NCI-H345 (cell line): ENCODE results near the gene RSL1D1.

Experiments used
- DNase-seq: peaks from one replicate; lab custom pipeline; 2025; lab: John Stamatoyannopoulos, UW

The RSL1D1 gene

DNA sequence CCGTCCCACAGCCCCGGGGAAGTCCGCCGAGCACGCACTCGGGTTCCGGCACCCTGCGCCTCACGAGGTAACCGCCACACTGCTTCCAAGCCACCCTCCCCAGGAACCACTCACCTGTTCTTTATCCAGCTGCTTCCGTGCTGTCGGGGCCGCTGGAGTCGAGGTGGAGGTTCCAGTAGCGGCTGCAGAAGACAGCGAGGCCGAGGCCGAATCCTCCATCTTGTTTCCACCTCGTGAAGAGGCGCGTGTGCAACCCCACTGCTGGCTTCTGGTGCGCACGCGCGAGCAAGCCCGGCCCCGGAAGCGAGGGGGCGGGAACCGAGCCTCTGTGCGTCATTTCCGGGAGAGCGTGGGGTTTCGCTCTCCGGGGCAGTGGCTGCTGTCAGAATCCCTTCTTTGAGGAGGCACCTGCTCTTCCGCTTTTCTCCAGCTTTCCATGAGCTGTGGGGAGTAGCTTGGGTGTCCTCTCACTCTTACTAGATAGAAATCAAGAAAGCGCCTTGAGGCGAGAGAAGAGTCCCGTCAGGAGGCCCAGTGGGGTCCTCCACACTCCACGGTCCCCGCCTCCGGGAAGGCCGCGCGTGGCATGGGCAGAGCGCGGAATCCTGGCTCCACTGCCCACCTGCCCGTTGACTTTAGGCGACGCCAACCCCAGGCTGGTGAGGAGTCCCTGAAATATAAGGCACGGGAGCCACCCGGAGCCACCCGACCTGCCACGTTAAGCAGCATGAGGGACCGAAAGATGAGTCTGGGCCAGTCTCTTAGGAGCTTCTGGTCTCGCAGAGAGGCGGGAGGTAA is at the start of gene RSL1D1:
RSL1D1 (minus strand) TSS at position 249 of the 798 bp plus-strand sequence; CDS start at position 219, 30 bp downstream.
- peak; percentile 91 for DNase-seq

DNA sequence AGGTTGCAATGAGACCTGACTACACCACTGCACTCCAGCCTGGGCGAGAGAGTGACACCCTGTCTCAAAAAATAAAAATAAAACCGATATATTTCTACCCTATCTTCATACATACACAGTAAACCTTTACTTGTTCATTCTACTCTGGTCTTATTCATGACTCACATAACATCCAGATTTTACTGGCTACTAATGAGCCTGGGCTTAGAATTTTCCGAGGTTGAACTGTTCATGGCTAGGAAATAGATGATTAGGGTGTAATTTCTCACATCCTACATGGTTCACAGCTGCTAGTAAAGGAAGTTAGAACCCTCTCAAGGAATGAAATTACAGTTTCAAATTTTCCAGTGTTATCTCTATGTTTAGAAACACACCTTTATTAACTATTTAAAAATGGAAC is 49.7 kb upstream of the RSL1D1 start:
- no peak for DNase-seq

DNA sequence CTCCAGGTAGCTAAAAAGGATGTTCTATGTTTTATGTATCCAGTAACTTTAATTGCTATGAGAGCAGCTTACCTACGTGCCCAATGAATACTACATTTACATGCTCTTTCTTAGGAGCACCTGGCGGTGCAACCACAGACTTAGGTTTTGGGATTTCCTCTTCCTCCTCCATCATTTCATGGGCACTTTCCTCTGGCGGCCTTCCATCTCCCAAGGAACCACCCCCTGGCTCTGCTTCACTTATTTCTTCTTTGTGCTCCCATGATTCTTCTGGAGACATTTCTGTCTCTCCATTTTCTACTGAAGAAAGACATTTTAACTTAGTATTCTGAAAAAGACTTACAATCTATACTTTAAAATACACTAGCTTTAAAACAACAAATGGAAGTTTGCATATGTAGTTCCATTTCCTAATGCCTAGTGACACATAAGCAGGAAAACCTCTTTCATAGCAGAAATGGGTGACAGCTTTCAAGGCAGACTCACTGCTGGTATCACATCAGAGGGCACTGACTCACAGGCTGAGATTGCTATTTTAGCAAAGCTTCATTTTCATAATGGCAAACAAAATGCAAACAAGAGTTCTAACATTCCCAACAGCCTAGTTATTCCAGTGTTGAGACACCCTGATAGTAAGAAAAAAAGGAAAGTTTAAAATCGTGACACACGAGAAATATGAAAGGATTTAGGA is 45.3 kb upstream of the RSL1D1 start:
- no peak for DNase-seq

DNA sequence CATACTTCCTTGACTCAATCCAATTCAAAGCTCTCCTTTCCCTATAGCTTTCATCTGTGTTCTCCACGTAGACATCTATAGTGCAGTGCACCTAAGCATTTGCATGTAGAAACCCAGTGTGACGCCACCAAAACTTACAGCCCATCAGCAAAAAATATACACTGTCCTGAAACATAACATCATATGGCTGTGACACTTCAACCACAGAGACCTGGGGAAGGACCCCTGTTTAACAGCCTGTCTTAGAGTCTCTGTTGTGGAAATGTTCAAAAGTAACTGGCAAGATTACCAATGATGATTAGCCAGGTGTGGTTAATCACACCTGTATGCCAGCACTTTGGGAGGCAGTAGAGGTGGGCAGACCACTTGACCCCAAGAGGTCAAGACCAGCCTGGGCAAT is 42.2 kb upstream of the RSL1D1 start:
- DNase-seq: no peak

DNA sequence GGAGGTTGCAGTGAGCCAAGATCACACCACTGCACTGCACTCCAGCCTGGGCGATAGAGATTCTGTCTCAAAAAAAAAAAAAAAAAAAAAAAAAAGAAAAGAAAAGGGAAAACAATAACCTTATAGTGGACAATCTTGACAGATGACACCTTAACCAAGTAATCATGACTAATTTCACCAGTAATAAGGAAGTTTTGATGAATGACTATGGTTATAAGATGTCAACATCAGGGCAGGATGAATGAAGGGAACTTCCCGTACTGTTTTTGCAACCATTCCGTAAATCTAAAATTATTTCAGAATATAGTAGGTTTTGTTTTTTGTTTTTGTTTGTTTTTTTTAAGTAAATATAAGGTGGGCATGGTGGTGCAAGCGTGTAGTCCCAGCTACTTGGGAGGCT is 41.4 kb upstream of the RSL1D1 start:
- no peak for DNase-seq

DNA sequence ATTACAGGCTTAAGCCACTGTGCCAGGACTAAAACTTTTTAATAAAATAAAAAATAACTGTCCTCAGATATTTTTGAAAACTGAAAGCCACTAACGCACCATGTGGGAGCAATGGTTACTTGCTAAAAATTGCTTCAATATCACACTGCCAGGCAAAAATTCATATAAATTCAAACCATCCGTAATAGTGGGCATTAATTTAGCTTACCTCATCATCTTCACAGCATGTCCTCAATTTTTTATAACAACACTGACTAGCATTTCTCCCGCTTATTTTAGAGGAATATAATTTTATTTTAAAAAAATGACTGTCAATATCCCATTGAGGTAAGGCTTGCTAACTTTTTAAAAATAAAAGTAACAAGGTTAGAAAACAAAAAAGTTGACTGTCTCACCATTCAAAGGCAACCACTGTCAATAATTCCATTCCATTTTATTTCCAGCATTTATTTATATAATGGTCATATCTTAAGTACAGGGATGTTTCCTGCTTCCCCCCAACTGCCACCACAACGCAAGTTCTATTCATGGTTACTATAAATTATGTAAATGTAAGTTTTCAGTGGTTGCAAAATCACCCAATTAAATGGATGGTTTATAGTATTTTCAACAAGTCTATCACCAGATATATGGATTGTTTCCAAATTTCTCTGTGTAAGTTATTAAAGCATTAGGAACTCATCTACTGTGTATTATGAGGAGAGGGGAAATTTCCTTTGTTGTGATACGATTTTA is 39.1 kb upstream of the RSL1D1 start:
- no peak for DNase-seq

DNA sequence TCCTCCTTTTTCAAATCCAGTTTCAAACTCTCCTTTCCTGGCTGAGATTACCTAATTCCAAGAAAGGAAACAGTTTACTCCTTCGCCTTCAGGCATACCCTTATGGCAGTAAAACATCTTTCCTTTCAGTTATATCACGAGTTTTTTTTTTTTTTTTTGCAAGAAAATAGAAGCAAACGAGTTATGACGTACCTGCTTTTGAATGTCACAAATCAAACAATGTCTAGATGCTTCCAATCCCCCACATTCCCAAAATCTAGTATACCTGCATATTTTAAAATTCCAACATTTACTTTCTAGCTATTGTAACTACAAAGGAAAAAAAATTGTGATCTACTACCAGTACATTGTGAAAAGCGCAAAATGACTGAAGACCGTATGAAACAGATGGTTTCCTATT is 35.5 kb upstream of the RSL1D1 start:
- no peak for DNase-seq

DNA sequence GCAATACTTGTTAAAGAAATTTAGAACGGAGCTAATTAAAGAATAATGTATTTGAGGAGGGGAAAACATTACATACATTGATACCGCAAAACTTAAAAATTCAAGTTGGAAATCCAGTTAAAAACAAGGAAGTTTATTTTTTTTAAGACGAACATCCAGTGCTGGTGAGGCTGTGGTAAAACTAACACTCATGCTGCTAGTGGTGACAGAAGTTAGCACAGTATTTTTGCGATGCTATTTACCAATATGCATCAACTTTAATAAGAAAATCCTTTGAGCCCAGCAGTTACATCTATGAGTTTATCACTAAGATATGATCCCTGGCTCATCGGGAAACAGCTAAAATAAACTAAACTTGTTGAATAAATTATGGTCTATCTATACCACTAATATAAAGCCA is 32.7 kb upstream of the RSL1D1 start:
- DNase-seq: no peak

DNA sequence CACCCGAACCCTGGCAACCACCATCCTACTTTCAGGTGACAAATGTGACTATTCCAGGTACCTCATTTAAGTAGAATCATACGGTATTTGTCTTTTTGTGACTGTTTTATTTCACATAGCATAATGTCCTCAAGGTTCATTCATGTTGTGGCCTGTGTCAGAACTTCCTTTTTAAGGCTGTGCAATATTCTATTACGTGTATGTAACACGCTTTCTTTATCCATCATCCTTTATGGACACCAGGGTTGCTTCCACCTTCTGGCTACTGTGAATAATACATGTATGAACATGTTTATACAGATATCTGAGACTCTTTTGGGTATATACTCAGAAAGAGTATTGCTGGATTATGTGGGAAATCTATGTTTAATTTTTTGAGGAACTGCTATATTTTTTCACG is 28.7 kb upstream of the RSL1D1 start:
- DNase-seq: no peak

DNA sequence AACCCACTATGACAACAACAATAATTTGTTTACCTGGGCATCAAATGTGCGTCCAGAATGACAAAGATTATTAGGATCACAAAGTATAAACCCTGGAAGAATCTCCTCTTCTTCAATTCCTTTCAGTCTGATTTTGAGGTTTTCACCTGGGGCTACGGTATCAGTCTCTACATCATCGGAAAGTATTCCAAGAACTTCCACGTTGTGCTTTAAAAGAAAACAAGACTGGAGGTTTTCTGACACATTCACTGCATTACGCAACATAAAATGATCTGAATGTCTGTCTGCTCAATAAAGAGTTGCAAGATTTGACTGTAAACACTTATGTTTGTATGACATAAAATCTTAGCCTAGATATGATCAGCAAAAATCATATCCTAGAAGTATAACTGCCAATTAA is 26.0 kb upstream of the RSL1D1 start:
- no peak for DNase-seq

DNA sequence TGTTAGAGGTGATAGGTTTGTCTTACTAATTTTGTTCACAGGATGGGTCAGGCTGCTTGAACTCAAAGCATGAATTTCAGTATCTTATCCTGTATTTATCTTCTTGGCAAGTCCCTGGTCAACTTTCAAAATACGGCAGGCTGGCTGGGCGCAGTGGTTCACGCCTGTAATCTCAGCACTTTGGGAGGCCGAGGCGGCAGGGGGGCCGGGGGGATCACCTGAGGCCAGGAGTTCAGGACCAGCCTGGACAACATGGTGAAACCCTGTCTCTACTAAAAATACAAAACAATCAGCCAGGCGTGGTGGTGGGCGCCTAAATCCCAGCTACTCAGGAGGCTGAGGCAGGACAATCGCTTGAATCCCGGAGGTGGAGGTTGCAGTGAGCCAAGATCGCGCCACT is 25.0 kb upstream of the RSL1D1 start:
- no peak for DNase-seq

DNA sequence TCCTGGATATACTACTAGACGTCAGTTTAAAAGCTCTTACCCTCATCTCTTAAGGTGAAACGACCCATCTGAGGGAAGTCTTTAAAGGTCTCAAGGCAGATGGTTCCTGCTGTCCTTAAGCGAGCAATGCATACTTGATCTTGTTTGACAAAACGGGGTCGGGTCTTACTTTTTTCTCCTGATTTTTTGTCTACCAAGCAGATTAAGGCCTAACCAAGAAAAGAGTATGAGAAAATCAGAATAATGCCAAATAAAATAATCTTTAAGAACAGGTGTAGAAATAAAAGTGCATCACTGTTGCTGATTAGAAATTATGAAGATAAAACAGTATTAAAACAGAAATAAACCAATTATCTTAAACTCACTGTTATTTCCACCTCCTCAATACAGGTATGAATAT is 24.4 kb upstream of the RSL1D1 start:
- no peak for DNase-seq

DNA sequence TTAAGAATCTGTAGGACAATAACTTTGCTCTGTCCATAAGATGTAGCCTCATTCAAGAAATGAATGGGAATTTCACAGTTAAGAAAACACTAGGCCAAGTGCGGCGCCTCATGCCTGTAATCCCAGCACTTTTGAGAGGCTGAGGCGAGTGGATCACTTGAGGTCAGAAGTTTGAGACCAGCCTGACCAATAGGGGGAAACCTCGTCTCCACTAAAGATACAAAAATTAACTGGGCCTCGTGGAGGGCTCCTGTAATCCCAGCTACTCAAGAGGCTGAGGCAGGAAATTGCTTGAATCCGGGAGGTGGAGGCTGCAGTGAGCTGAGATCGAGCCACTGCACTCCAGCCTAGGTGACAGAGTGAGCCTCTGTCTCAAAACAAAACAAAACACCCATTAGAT is 19.9 kb upstream of the RSL1D1 start:
- DNase-seq: no peak

DNA sequence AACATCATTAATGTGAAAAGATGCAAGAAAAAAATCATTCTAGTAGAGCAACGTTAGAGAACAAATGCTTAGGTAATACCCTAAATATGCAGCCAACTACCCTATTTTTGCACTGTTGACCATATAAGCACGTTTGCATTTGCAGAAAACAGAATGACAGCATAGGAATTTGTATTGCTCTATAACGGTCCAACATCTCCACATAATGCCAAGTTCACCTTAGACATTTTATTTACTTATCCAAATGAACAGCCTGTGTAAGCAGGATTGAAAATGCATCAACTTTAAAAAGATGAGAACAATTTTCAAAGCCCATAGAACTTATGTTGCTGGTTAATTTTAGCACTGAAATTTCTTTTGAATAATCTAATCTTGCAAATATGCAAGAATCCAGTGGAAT is 19.1 kb upstream of the RSL1D1 start:
- no peak for DNase-seq

DNA sequence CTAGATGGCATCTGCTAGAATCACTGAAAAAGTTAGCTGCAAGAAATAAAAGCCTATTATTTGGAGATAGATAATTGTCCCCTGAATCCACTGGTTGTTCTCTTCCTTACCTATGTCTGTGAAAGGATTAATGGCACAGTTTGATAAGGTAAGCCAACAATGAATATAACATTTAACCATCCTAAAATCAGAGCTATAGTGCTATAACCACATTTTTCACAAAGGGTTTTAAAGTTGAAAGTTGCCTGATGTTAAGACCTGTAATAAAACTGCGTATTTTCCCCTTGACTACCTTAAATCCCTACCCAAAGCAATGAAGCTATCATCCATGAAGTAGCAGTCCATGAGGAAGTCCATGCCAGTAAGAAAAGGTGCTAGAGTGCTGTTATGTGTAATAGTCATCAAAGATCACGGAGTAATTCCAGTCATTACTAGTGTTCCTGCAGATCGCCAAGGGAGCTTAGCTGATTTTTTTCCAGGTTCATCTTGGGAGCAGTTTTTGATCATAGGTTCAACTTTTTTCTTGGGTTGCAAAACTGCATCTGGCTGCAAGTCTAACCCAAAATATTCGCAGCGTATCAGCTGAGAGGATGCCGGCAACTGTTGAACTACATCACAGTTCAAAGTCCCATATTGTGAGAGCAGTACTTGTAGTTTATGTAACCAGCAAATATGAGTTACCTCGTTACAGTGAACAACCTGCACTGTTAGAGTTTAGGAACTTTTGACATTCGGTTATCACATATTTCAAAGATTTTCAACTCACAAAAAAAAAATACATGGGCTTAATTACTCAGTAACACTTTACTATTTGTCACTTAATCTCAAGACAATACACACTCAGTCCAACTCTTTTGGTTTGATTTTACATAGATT is 18.2 kb upstream of the RSL1D1 start:
- no peak for DNase-seq

DNA sequence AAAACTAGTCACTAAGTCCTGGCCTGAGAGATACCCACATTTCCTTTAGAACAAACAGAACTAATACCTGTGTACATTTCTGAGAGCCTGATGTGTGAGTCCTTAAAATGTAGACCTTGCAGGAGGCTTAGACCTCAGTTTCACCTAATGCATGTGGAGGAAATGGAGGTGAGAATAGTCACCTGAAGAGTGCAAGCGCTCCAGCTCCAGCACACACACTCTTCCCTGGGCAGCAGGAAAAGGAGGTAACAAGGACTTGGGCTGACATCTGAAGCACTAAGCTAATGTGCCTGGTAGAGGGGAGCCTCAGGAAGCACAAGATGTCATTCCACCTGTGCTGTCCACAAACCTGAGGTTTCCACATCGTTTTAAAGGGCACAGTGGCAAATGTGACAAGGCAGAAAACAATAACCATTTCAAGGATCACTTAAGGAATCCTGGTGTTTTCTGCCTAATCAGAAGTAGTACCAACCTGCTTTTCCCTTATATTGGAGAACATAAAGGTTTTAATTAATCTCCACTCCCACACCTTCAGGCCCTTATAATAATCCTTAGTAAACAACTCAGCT is 17.2 kb upstream of the RSL1D1 start:
- DNase-seq: no peak

DNA sequence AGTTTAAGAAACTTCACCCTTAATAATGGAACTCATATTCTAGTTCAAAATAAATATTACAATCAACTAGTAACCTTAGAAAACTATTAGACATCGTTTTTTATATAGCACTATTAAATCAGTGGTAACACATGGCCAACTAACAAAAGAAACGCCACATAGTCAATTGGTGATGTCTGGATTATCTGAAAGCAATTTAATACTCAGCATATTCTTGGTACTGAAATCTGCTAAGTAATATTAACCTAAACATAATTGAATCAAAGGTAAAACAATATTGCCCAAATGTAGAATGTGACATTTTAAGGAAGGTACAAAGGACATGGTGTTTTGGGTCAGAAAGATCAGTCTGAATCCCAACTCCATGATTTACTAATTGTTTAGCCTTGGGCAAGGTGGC is 11.1 kb upstream of the RSL1D1 start:
- no peak for DNase-seq

DNA sequence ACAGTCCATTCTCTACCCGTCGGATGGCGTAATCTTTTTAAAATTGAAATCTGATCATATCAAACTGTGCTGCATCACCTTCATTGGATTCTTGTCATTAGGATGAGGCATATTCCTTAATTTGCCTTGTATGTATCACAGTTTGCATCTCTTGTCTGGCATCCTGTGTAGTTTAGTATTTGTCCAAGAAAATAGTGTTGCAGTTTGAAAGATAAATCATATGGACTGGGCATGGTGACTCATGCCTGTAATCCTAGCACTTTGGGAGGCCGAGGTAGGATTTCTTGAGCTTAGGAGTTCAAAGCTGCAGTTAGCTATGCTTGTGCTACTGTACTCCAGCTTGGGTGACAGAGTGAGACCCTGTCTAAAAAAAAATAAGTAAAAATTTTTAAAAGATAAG is 5.8 kb upstream of the RSL1D1 start:
- no peak for DNase-seq

DNA sequence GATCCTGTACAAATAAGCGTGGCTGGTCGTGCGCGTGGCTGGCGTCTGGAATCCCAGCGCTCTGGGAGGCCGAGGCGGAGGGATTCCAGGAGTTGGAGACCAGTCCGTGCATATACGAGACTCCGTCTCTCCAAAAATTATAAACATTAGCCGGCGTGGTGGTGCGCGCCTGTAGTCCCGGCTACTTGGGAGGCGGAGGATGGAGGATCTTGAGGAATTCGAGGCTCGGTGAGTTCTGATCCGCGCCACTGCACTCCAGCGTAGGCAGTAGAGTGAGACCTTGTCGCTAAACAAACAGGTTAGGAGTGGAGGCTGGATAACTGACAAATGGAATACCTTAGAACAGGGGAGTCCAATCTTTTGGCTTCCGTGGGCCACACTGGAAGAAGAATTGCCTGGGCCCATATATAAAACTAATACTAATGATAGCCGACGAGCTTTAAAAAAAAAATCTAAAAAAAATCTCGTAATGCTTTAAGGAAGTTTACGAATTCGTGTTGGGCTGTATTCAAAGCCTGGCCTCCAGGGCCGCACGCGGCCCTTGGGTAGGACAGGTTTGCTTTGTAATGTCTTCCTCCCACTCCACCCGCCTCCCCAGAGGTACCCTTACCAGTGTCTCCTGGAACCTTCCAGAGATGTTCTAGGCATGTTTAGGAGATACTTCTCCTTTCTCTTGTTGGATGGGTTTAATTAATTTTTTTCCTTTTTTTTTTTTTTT is 909 bp upstream of the RSL1D1 start:
- DNase-seq: no peak

DNA sequence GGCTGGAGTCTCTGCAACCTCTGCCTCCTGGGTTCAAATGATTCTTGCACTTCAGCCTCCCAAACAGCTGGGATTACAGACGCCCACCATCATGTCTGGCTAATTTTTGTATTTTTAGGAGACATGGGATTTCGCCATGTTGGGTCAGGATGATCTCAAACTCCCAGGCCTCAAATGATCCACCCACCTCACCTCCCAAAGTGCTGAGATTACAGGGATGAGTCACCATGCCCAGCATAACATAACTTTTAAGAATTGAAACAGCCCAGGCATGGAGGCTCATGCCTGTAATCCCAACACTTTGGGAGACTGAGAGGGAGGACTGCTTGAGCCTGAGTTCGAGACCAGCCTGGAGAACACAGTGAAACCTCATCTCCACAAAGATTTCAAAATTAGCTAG is 2.5 kb downstream of the RSL1D1 start:
- no peak for DNase-seq

DNA sequence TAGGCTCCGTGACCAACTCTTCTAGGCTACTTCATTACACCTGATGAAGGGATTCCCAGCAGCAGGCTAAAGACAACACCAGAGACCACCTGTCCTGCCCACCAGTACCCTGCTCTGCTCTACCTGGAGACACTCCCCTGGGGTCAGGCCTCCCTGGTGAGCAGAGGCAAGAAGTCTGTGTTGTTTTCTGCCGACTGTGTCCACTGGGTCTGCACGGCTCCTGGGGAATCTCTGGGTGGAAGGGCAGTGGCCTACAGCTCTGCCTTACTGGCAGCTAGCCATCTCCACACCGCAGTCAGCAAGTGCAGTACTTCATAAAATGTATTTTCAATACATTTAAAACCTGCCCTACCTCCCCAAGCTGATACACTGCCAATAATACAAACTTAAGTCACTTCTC is 6.8 kb downstream of the RSL1D1 start:
- no peak for DNase-seq
